H1 (cell line): ENCODE data around the gene NDUFA13. TPM values are rescaled to one million over a fixed set of nuclear protein-coding genes. Genes with fewer than 3 reads are reported as not detected.

ENCODE experiments used
- CEBPB ChIP-seq: IDR thresholded peaks from 2 replicates; pipeline ENCODE4 v1.6.1; 2012; ENCODE audit warnings: low read depth, low read length
- RNF2 ChIP-seq: fragments of 200-900, 300-1000 bp; sonication (generic); IDR thresholded peaks from 2 replicates; pipeline ENCODE4 v1.7.1; 2016; ENCODE audit warnings: borderline replicate concordance, low read depth, mild to moderate bottlenecking, antibody characterized with exemption, low read length; ENCODE audit not compliant: poor library complexity, severe bottlenecking; ENCODE audit errors: missing control alignments
- TEAD4 ChIP-seq: IDR thresholded peaks from 2 replicates; pipeline ENCODE4 v1.6.1; 2012; ENCODE audit warnings: low read depth, low read length, inconsistent platforms, mixed read lengths
- polyA plus RNA-seq, 7 experiments: library from polyadenylated mRNA; depleted of rRNA in 3 of 7; stranded (reverse) in 5 of 7; unstranded in 2 of 7; fragments of >200 nt in 5 of 7; fragments of 200-250 nt in 2 of 7; gene quantifications; 1 replicate in 5 of 7; 2 replicates in 1 of 7; 4 replicates in 1 of 7; pipeline versions ENCODE4 v1.2.1 to v1.2.3, GENCODE V29; 2011 to 2013; ENCODE audit warnings: missing spikeins in 2 of 7, mixed read lengths in 2 of 7
- total RNA-seq: library from RNA; stranded (reverse); fragmentation: NEBNext Ultra II Directional; extraction: Animal tissue kit (Norgen Biotek cat#: 25700); gene quantifications from 2 replicates; pipeline ENCODE4 v1.2.1, GENCODE V29; 2021

Gene NDUFA13
- total and polyA plus RNA-seq, 2 of the 8 experiments (the other 6 are each of a cell fraction or from before 2014, with no cell fraction given), result 413 to 1,105 TPM

DNA sequence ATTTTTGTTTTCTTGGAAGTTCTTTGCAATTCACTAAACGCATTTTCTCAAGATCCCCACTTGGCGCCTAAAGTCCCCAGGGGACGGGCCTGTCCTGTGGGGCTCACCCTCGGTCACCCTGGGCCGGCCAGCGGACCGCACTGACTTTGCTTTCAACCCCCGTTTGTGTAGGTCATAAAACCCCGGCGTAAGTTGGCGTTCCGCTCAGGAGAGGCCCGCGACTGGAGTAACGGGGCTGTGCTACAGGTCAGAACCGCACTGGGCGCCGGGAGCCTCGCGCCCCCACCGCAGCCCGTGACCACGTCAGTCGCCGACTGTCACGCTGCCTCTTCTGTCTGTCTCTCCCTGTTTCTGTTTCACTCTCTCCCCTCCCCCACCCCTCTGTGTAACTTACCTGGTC, 14.2 kb upstream of the NDUFA13 start (continued):
- TF ChIP-seq RNF2 (no peak), CEBPB (no peak), TEAD4 (no peak)
- TF ChIP-seq, all 59 proteins: peak for 0
